ENCODE data around the gene ROBO1. TPM values are rescaled to one million over a fixed set of nuclear protein-coding genes. Genes with fewer than 3 reads are reported as not detected.

Gene ROBO1
- total RNA-seq, 3 donors from 2014 or later, result 12.7 to 50.7 (median 23.6) TPM

GRCh38 chr3:79233431-79234060, 534.3 kb downstream of the ROBO1 start:
- TF ChIP-seq CTCF (IDR thresholded peaks at IDR 0.05) (no peak), POLR2AphosphoS5 (IDR thresholded peaks at IDR 0.05) (no peak), POLR2A (IDR thresholded peaks at IDR 0.05) (no peak)

GRCh38 chr3:79230266-79230665, 537.5 kb downstream of the ROBO1 start:
- Histone ChIP-seq H3K36me3 (no peaks in the 10 kb centered on the region), H3K4me1 (no peaks in the 10 kb centered on the region), H3K4me3 (no peak overlapping the region), H3K27me3 (no peaks in the 10 kb centered on the region), H3K9me3 (peaks cover 0 to 9% of the 10 kb centered on the region in 2 donors), H3K27ac (no peak overlapping the region)
- no peak for DNase-seq (ENCODE audit: low spot score in 2 of 2)
- no peak for TF ChIP-seq POLR2AphosphoS5 (IDR thresholded peaks at IDR 0.05)
- TF ChIP-seq CTCF (IDR thresholded peaks at IDR 0.05), result no peak
- TF ChIP-seq POLR2A (IDR thresholded peaks at IDR 0.05), result no peak
- intact Hi-C loops (cut with DNase I; ENCODE audit: low total_unique reads), result no loop called here

More at GRCh38 chr3:79233431-79234060, 534.3 kb downstream of the ROBO1 start:
- Histone ChIP-seq H3K36me3 (no peaks in the 10 kb centered on the region), H3K27ac (no peak overlapping the region), H3K4me3 (no peak overlapping the region), H3K27me3 (no peaks in the 10 kb centered on the region), H3K9me3 (peaks cover 0 to 9% of the 10 kb centered on the region in 2 donors), H3K4me1 (no peaks in the 10 kb centered on the region)
- no peak for DNase-seq (ENCODE audit: low spot score in 2 of 2)
- intact Hi-C loops (cut with DNase I; ENCODE audit: low total_unique reads), result no loop called here

- no peaks in the 10 kb centered on the region for H3K4me1 ChIP-seq
- H3K9me3 ChIP-seq, result no peaks in the 10 kb centered on the region
- TF ChIP-seq POLR2A (IDR thresholded peaks at IDR 0.05) (no peak), POLR2AphosphoS5 (IDR thresholded peaks at IDR 0.05) (no peak), CTCF (IDR thresholded peaks at IDR 0.05) (no peak)
- DNase-seq (ENCODE audit: low spot score in 2 of 2), result no peak
- no peaks in the 10 kb centered on the region for H3K27me3 ChIP-seq
- H3K4me3 ChIP-seq, result no peak overlapping the region
- no peak overlapping the region for H3K27ac ChIP-seq
- no peaks in the 10 kb centered on the region for H3K36me3 ChIP-seq
- intact Hi-C loops (cut with DNase I; ENCODE audit: low total_unique reads), result no loop called here
Observed at GRCh38 chr3:79217096-79217495, 550.7 kb downstream of the ROBO1 start.

GRCh38 chr3:79215286-79215685, 552.5 kb downstream of the ROBO1 start:
- Histone ChIP-seq H3K27me3 (no peaks in the 10 kb centered on the region), H3K4me3 (no peak overlapping the region), H3K4me1 (no peaks in the 10 kb centered on the region), H3K27ac (no peak overlapping the region), H3K9me3 (peaks cover 0 to 2% of the 10 kb centered on the region in 2 donors), H3K36me3 (no peaks in the 10 kb centered on the region)
- TF ChIP-seq POLR2A (IDR thresholded peaks at IDR 0.05) (no peak), CTCF (IDR thresholded peaks at IDR 0.05) (no peak), POLR2AphosphoS5 (IDR thresholded peaks at IDR 0.05) (no peak)
- DNase-seq (ENCODE audit: low spot score in 2 of 2), result no peak
- intact Hi-C loops (cut with DNase I; ENCODE audit: low total_unique reads), result no loop called here

GRCh38 chr3:79211586-79212359, 556.0 kb downstream of the ROBO1 start:
- Histone ChIP-seq H3K27me3 (no peaks in the 10 kb centered on the region), H3K36me3 (no peaks in the 10 kb centered on the region), H3K9me3 (peaks cover 0 to 5% of the 10 kb centered on the region in 2 donors), H3K4me3 (no peak overlapping the region), H3K27ac (no peak overlapping the region), H3K4me1 (no peaks in the 10 kb centered on the region)
- intact Hi-C loops (cut with DNase I; ENCODE audit: low total_unique reads), result no loop called here
- no peak for DNase-seq (ENCODE audit: low spot score in 2 of 2)
- TF ChIP-seq POLR2A (IDR thresholded peaks at IDR 0.05) (no peak), CTCF (IDR thresholded peaks at IDR 0.05) (no peak), POLR2AphosphoS5 (IDR thresholded peaks at IDR 0.05) (no peak)
